Activated naive CD8-positive, alpha-beta T cell treated with anti-CD3 and anti-CD28 coated beads, Interleukin-2, amount 50 U/mL, for 24 hours (primary cell): ENCODE data around the gene HSD11B1L.
"Not testable (repeated sequence)": the region's sequence is repeated elsewhere in the genome, so short reads cannot be mapped to it uniquely, and the experiment has no call there.

Experiments
- ATAC-seq: fragments of 150-1000 bp; cut with Tn5 transposase; one replicate; pipeline ENCODE4 v1.10.0; 2021
- DNase-seq: peaks from one replicate; pipeline ENCODE4 v3.0.0; 2021
- H3K27ac Mint-ChIP-seq: one replicate; pipeline ENCODE4 v1.8.0; 2021; ENCODE audit warnings: mild to moderate bottlenecking, mixed read lengths
- H3K27me3 Mint-ChIP-seq: one replicate; pipeline ENCODE4 v1.8.0; 2021; ENCODE audit warnings: mixed read lengths
- H3K36me3 Mint-ChIP-seq: one replicate; pipeline ENCODE4 v1.8.0; 2021; ENCODE audit warnings: low read depth, mixed read lengths
- H3K4me1 Mint-ChIP-seq: one replicate; pipeline ENCODE4 v1.8.0; 2021; ENCODE audit warnings: mixed read lengths
- H3K4me3 Mint-ChIP-seq: one replicate; pipeline ENCODE4 v1.8.0; 2021; ENCODE audit warnings: mild to moderate bottlenecking, moderate library complexity, mixed read lengths
- H3K9me3 Mint-ChIP-seq: one replicate; pipeline ENCODE4 v1.8.0; 2021; ENCODE audit warnings: mixed read lengths

HSD11B1L gene

GRCh38 chr19:5697022-5697889, 16.4 kb downstream of the HSD11B1L start:
- H3K9me3 Mint-ChIP-seq, result no peaks in the 10 kb centered on the region
- H3K27ac Mint-ChIP-seq, result peak overlapping the region; percentile 77
- ATAC-seq (no peak), DNase-seq (no peak)
- peaks cover 11% of the 10 kb centered on the region for H3K4me1 Mint-ChIP-seq
- H3K4me3 Mint-ChIP-seq, result no peak overlapping the region
- H3K36me3 Mint-ChIP-seq, result peaks cover 38% of the 10 kb centered on the region
- H3K27me3 Mint-ChIP-seq, result no peaks in the 10 kb centered on the region

DNA sequence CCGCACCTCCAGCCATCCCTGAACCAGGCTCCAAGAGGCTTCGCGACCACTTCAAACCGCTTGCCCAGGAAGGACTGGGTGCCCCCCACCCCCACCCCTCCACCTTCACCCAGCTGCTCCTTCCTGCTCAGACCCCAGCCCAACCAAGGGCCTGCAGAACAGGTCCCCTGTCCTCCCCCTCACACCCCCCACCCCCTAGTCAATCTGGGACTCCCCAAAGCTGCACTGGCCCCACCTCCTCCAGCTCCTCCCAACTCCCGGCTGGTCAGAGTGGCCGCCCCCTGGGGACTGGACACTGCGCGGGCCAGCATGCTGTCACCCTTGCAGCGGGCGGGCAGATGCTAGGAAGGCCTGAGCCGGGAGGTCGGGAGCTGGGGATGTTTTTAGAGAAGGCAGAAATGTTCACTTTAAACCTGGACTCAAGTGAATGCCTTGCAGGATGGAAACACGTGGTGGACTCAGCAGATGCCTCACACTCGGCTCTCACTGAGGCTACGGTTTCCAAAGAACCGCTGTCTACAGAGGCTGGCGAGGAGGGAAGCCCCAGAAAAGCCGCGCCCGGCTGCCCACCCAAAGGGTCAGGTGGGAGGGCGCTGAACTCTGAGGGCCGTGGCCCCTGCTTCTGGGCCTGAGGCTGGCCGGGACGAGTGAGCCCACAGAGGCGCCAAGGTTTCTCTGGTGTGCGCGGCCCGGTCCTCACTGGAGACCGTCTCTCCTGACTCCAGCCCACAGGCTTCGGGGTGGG, 17.2 kb downstream of the HSD11B1L start:
- no peaks in the 10 kb centered on the region for H3K9me3 Mint-ChIP-seq
- H3K36me3 Mint-ChIP-seq, result peaks cover 31% of the 10 kb centered on the region
- no peaks in the 10 kb centered on the region for H3K27me3 Mint-ChIP-seq
- no peak overlapping the region for H3K4me3 Mint-ChIP-seq
- DNase-seq, result no peak
- no peak for ATAC-seq
- peaks cover 5% of the 10 kb centered on the region for H3K4me1 Mint-ChIP-seq
- H3K27ac Mint-ChIP-seq, result no peak overlapping the region

- peaks cover 32% of the 10 kb centered on the region for H3K36me3 Mint-ChIP-seq
- H3K27me3 Mint-ChIP-seq, result no peaks in the 10 kb centered on the region
- H3K4me1 Mint-ChIP-seq, result peaks cover 2% of the 10 kb centered on the region
- no peaks in the 10 kb centered on the region for H3K9me3 Mint-ChIP-seq
- ATAC-seq (no peak), DNase-seq (no peak)
- H3K27ac Mint-ChIP-seq, result no peak overlapping the region
- H3K4me3 Mint-ChIP-seq, result no peak overlapping the region
Observed at GRCh38 chr19:5698635-5699422, 18.0 kb downstream of the HSD11B1L start.

- H3K36me3 Mint-ChIP-seq, result peaks cover 29% of the 10 kb centered on the region
- H3K4me3 Mint-ChIP-seq, result no peak overlapping the region
- no peaks in the 10 kb centered on the region for H3K9me3 Mint-ChIP-seq
- no peaks in the 10 kb centered on the region for H3K4me1 Mint-ChIP-seq
- ATAC-seq, result no peak
- DNase-seq, result no peak
- no peak overlapping the region for H3K27ac Mint-ChIP-seq
- H3K27me3 Mint-ChIP-seq, result no peaks in the 10 kb centered on the region
Observed at GRCh38 chr19:5700455-5701092, 19.7 kb downstream of the HSD11B1L start.

DNA sequence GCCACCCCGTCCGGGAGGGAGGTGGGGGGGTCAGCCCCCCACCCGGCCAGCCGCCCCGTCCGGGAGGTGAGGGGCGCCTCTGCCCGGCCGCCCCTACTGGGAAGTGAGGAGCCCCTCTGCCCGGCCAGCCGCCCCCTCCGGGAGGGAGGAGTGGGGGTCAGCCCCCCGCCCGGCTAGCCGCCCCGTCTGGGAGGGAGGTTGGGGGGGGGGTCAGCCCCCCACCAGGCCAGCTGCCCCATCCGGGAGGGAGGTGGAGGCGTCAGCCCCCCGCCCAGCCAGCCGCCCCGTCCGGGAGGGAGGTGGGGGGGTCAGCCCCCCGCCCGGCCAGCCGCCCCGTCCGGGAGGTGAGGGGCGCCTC, 21.2 kb downstream of the HSD11B1L start:
- H3K4me1 Mint-ChIP-seq, H3K4me3 Mint-ChIP-seq, H3K27ac Mint-ChIP-seq, DNase-seq, ATAC-seq, H3K9me3 Mint-ChIP-seq, H3K27me3 Mint-ChIP-seq: not testable (repeated sequence)
- peaks cover 29% of the 10 kb centered on the region for H3K36me3 Mint-ChIP-seq

- ATAC-seq (no peak), DNase-seq (no peak)
- H3K27ac Mint-ChIP-seq, result no peak overlapping the region
Observed at GRCh38 chr19:5703819-5704818, 23.3 kb downstream of the HSD11B1L start.

GRCh38 chr19:5705552-5705951, 24.7 kb downstream of the HSD11B1L start:
- Mint-ChIP-seq H3K27me3 (no peaks in the 10 kb centered on the region), H3K36me3 (peaks cover 35% of the 10 kb centered on the region)
- ATAC-seq, result no peak

More at GRCh38 chr19:5703819-5704818, 23.3 kb downstream of the HSD11B1L start:
- H3K36me3 Mint-ChIP-seq, result peaks cover 33% of the 10 kb centered on the region
- no peaks in the 10 kb centered on the region for H3K9me3 Mint-ChIP-seq
- no peak overlapping the region for H3K4me3 Mint-ChIP-seq
- H3K4me1 Mint-ChIP-seq, result no peaks in the 10 kb centered on the region
- H3K27me3 Mint-ChIP-seq, result no peaks in the 10 kb centered on the region

GRCh38 chr19:5706876-5707573, 26.2 kb downstream of the HSD11B1L start:
- Mint-ChIP-seq H3K9me3 (no peaks in the 10 kb centered on the region), H3K36me3 (peaks cover 30% of the 10 kb centered on the region), H3K4me3 (no peak overlapping the region), H3K4me1 (no peaks in the 10 kb centered on the region), H3K27me3 (no peaks in the 10 kb centered on the region), H3K27ac (no peak overlapping the region)
- no peak for ATAC-seq
- DNase-seq, result no peak

More at GRCh38 chr19:5705552-5705951, 24.7 kb downstream of the HSD11B1L start:
- no peak overlapping the region for H3K27ac Mint-ChIP-seq
- DNase-seq, result no peak
- no peaks in the 10 kb centered on the region for H3K9me3 Mint-ChIP-seq
- no peak overlapping the region for H3K4me3 Mint-ChIP-seq
- no peaks in the 10 kb centered on the region for H3K4me1 Mint-ChIP-seq

DNA sequence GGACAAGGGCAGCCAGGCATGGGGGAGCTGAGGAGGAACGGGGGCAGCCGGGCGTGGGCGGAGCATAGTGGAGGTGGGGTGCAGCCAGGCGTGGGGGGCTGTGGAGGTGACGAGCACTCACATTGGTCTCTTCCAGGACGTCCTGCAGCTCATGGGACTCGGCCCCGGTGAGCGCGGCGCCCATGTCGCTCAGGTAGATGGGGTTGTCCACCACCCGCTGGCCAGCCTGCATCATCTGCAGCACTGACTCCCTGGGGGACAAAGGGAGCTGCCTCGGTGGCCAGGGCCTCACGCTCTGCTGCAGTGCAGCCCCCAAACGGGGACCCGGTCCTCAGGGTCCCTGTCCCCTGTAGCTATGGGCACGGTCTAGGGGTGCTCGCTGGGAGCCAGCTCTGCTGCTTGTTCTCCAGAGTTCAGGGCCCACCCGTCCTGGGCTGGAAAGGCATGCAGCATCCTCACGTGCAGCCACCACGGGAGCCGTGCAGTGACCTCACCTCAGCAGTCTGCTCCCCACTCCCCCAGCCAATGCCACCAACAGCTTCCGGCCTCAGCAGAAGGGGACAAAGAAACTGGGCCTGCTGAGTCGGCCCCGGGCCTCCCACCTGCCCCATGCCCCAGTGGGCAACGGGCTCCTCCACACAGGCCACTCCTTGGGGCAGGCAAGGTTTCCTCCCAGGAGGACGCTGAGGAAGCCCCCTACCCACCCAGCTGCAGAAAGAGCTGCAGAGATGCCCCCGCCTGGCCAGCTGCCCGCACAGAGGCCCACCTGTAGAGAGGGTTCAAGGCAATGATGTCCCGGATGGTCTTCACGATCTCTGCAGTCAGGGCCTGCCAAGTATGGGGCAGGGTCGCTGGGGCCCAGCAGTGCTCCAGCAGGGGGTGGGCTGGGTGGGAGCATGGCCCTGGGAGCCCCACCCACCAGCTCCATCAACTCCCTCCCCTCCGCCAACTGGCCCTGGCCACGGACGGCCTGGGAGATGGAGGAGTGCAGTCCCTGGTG, 27.0 kb downstream of the HSD11B1L start:
- Mint-ChIP-seq H3K36me3 (peaks cover 34% of the 10 kb centered on the region), H3K27ac (no peak overlapping the region), H3K9me3 (no peaks in the 10 kb centered on the region), H3K4me3 (no peak overlapping the region), H3K4me1 (no peaks in the 10 kb centered on the region), H3K27me3 (no peaks in the 10 kb centered on the region)
- ATAC-seq, result peak; percentile 6
- no peak for DNase-seq

DNA sequence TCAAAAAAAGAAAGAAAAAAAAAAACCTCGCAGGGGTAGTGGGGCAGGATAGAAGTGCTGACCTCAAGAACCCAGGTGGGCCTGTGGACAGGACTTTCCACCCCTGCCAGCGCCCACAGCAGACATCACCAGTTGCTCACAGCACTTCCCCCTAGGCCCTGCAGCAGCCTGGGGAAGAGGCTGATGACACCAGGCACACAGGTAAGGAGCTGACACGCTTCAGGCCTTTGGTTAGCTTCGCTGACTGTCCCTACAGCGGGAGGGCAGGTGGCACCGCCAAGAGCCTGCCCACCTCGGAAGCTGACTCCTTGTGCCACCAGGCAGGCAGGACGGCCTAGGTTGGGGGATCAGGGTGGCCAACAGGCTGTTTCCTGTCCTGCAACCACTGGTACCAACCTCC, 30.2 kb downstream of the HSD11B1L start:
- Mint-ChIP-seq H3K27me3 (no peaks in the 10 kb centered on the region), H3K9me3 (no peaks in the 10 kb centered on the region), H3K4me3 (no peak overlapping the region), H3K4me1 (peaks cover 7% of the 10 kb centered on the region), H3K36me3 (peaks cover 35% of the 10 kb centered on the region), H3K27ac (no peak overlapping the region)
- DNase-seq, result no peak
- ATAC-seq, result no peak

DNA sequence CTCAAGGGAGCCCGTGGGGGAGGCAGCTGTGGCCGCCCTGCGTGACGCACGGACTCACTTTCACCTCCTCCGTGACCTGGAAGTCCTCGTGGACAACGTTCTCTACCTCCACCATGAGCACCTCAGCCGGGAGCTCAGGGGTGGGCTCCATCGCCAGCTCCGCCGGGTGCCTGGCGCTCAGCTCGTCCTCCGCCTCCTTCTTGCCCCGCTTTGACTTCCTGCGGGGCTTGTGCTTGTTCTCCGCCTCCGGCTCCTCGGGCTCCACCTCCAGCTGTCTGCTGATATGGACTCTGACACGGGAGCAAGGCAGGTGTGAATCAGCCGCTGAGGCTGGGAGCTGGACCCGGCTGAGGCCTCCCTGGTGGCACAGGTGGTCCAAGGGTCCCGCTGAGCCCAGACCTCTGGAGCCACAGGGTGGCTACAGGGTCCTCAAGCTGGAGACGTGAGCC, 30.9 kb downstream of the HSD11B1L start:
- Mint-ChIP-seq H3K36me3 (peaks cover 37% of the 10 kb centered on the region), H3K9me3 (no peaks in the 10 kb centered on the region)

DNA sequence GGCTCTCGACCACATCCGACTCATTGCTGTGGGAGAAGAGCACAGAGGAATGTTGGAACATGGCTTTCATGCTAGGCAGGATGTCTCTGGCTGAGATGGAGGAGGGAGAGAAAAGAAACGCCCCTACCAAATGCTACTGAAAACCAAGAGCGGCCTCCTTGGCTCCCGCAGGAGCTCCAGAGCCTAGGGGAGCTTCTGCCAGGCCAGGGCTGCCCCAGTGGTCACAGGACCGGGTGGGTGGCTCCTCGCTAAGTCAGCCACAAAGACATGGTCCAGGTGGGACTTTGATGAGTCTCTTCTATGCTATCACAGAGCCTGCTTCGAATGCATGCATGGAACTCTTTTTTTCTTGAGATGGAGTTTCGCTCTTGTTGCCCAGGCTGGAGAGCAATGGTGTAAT, 32.4 kb downstream of the HSD11B1L start:
- ATAC-seq (no peak), DNase-seq (no peak)
- peaks cover 24% of the 10 kb centered on the region for H3K4me1 Mint-ChIP-seq
- H3K9me3 Mint-ChIP-seq, result no peaks in the 10 kb centered on the region
- H3K27me3 Mint-ChIP-seq, result no peaks in the 10 kb centered on the region
- H3K27ac Mint-ChIP-seq, result peak overlapping the region; percentile 59
- no peak overlapping the region for H3K4me3 Mint-ChIP-seq
- H3K36me3 Mint-ChIP-seq, result peaks cover 42% of the 10 kb centered on the region

More for the DNA sequence above, 30.9 kb downstream of the HSD11B1L start:
- H3K4me3 Mint-ChIP-seq, result no peak overlapping the region
- no peak for DNase-seq
- H3K27me3 Mint-ChIP-seq, result no peaks in the 10 kb centered on the region
- no peak for ATAC-seq
- peaks cover 12% of the 10 kb centered on the region for H3K4me1 Mint-ChIP-seq
- H3K27ac Mint-ChIP-seq, result no peak overlapping the region
